AML-193 (cell line): ENCODE results near the gene STX7.

Experiments
- DNase-seq, 2 experiments: peaks; one replicate each; lab custom pipeline; 2025; lab: John Stamatoyannopoulos, UW

STX7 gene

DNA sequence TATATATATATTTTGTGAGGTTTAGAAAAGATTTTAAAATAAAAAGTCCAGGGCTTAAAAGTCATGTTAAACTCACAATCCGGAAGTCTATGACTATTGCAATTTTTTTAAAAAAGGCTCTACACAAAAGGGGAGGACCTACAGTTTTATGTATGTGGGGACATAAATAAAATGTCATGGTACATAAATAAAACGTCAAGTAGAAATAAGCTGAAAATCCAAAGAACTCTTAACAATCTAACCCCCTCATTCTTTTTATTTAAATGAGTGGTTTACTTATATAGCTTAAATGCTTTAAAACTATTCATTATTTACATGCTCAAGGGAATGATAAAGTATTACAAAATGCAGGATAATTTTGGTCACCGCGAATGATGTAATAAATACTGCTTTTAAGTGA is 36.2 kb downstream of the STX7 start:
- no peak for DNase-seq

- DNase-seq = no peak
Measured at GRCh38 chr6:132475925-132476324, 37.0 kb downstream of the STX7 start.

DNA sequence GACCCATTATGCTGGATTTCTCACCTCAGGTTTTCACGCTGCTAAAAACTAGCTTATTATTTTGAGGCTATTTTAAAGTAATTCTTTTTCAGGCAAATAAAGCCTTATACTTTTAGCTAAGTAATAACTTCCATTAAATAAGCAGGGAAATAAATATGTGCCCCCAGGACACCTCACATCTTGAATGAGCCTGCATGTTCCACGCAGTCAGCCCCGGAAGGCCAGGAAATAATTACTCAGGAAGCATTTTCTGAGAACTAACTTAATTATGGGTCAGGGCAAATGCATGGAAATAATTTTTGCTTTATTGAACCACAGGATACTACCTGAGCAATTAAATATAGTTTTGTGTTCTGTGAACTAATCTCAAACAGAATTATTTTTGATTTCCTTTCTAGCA is 41.1 kb downstream of the STX7 start:
- DNase-seq = no peak

DNA sequence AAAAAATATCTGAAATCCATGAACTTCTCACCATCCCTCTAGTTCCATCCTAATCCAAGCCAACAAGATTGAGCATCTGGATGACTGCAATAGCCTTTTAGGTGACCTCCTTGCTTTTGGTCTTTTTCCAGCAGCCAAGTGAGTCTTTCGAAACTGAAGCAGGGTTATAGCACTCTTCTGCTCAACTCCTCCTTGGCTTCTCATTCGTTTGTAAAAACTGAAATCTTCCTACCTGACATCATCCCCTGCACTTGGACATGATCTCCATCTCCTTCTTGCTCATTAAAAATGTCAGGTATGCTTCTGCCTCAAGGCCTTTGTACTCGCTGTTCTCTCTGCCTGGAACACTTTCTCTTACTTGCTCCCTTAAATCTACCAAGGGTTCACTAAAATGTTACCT is 46.0 kb downstream of the STX7 start:
- no peak for DNase-seq

DNA sequence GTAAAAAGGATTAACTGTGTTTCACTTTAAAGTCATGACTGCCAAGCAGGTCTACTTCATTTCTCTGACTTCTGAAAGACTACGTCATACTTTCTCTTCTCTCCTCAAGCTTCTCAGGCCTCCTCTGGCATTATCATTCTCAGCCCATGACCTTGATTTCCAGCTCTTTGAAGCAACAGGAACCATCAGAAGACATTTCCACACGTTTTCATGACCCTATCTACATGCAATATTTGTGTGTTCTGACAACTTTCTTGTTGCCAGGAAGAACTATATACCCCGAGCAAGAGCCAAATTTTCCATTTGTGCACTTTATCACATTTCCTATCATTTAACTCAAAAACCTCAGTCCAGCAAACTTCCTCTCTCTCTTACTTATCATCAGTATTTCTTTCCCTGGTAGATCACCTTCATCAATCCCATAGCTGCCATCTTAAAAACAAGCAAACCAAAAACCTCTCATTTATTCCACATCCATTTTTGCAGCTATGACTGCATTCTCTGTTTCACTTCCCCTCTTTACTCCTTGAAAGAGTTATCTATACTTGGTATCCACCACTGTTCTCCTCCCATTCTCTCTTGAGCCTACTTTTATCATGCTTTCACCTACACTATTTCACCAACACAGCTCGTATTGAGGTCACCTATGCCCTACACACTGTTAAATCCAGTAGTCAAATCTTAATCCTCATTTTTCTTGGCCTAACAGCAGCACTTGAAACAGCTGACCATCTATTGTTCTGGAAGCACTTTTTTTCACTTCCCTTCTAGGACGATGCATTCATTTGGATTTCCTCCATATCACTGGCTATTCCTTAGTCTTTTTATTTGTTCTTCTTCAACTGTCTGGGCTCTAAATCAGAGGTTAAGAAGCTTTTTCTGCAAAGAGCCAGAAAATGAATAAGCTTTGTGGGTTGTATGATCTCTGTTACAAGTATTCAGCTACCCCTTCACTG is 47.1 kb downstream of the STX7 start:
- DNase-seq = no peak

GRCh38 chr6:132464538-132465256 is 48.2 kb downstream of the STX7 start:
- DNase-seq = no peak

DNA sequence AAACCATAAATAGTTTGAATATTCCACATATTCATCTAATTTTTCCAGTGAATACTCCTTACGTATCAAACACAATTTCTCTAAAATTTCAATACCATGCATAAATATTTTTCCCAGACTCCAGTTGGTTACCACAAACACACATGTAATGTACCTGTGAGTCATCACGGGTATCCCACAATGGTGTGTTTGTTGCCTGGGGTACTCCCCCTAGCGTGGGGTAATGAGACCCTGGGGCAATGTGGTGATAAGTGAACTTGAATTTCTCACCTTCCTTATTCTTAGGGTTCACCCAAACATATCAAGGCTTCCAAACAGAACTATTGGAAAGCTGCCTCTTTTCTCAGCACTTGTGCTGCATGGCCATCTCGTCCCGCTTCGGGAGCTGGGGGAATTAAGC is 51.0 kb downstream of the STX7 start:
- DNase-seq = no peak

DNA sequence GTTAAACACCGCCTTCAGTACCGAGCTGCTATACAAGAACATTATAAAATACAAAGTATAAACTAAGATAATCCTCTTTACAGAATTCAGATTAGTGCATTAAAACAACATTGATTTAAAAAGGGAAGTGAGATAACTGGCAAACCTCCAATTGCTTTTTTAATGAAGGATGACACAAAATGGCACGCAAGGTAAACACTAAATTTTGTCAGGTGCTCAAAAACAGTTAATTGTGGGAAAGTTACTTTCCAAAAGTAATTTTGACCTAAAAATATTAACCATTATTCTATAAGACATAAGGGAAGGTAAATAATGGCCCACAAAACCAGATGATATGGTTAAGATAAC is 53.3 kb downstream of the STX7 start:
- no peak for DNase-seq

- no peak for DNase-seq
Measured at GRCh38 chr6:132458887-132459604, 53.9 kb downstream of the STX7 start.

DNA sequence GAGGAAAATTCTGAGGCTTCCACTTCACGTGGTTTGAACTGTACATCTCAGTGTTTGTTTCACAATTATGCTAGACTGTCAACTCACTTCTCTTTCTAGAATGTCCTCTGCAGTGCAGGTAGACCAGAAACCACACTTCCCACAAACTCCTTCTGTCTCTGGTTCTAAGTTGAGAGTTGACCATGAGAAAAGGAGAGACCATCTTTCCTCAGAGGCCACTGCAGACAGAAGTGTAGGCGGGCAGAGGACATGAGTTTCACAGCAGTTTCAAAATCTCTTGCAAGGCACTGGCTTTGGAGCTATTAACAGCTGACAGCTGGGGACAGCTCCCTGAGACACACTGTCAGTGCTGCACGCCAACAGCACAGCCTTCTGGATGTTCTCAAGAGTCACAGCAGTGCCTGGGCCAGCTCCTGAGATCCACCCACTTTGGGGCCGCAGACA is 56.2 kb downstream of the STX7 start:
- DNase-seq = peak; percentile 47 to 54

DNA sequence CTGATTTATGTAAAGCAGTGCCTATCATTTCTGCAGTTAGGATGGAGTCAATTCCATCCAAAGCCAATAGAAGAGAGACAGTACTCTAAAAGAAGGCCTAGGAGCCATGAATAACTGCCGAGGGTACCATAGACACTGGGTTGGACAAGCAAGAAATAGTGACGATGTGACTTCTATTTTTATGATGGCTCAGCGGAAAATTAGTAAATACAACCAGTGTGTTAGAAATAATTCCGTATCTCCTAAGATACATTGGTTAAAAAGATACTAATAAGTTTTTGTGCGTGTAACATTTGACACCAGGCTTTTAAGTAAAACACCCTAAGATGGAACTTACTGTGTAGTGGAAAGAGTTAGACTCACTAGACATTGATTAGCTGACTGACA is 66.1 kb downstream of the STX7 start:
- no peak for DNase-seq

- no peak for DNase-seq
Measured at GRCh38 chr6:132446141-132446854, 66.6 kb downstream of the STX7 start.

DNA sequence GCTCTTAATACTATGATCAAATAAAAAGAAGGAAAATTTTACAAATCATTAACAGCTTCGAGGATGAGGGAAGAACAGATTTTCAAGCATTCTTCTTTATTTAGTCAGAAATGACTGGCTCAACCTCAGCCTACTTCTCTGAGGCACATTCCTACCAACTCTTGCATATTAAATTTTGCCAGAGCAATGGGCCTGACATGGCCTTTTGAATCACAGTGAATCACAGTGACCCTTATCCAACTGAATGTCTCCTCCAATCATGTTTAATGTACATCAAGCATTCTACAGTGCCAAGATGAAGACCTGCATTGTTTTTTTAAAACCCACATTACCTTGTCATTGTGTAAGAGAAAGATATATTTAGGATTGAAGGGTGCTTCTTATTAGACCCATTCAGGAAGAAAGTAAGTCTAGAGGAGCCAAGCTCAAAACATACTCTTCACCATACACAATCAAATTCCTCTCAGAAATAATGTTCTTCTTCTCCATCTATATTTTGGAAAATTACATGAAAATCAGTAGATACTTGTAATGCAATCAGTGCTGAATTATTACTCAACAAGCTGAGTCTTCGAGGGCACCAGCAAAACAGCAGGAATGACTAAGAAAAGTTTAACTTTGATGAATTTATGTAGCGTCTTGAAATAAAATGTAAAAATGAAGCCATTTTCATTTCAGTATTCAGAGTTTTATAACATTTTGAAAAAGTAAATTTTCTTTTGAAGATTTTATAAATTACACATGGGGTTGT is 67.5 kb downstream of the STX7 start:
- DNase-seq = no peak

- no peak for DNase-seq
Measured at GRCh38 chr6:132443206-132443605, 69.7 kb downstream of the STX7 start.

- DNase-seq = no peak
Measured at GRCh38 chr6:132430110-132430509, 82.8 kb downstream of the STX7 start.

- DNase-seq = no peak
Measured at GRCh38 chr6:132425176-132425575, 87.7 kb downstream of the STX7 start.

GRCh38 chr6:132423839-132424238 is 89.1 kb downstream of the STX7 start:
- DNase-seq = no peak

DNA sequence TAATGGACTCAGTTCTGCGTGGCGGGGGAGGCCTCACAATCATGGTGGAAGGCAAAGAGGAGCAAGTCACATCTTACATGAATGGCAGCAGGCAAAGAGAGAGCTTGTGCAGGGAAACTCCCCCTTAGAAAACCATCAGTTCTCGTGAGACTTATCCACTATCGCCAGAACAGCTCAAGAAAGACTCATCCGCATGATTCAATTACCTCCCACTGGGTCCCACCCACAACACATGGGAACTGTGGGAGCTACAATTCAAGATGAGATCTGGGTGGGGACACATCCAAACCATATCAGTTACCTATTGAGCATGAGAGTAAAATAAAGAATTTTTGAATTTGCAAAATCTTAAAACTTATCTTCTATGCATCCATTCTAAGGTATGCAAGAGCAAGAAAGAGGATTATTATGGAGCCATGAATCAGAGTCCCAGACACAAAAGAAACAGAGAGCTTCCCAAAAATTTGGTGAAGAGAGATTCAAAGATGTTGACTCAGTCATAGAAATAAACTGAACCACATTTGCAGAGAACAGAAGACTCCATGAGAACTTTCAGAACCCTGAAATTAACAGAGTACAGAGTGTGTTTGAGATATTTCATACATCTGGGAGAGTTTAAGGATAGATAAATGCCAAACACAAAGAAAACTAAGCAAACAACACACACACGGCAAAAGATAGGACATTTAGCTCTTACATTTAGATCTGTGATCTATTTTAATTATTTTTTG is 94.5 kb downstream of the STX7 start:
- DNase-seq = no peak

DNA sequence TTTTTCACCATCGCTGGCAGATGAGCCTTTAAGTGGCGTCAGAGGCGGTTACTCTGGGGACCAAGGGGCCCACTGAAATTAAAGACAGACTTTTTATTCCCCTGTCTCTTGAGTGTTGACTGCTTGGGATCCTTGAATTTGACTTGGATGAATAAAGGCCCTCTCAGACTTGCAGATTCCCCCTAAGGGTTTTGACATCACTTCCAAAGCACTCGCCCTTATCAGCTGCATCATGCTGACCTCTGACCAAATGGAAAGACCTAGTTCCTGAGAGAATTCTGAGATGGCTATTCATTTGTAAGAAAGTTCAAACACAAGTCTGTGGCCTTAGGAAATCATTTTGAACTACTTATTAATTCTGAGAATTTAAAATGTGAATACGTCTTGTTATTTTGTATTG is 98.2 kb downstream of the STX7 start:
- no peak for DNase-seq

GRCh38 chr6:132414322-132414721 is 98.6 kb downstream of the STX7 start:
- no peak for DNase-seq

GRCh38 chr6:132413499-132413802 is 99.5 kb downstream of the STX7 start:
- no peak for DNase-seq
